HL-60 (cell line): Measurements from ENCODE around the gene COMMD9.

Experiments
- CTCF ChIP-seq: IDR thresholded peaks from one replicate; pipeline ENCODE4 v1.5.1; 2011; ENCODE audit warnings: low read length, control low read depth, inconsistent platforms; ENCODE audit not compliant: insufficient read depth
- GABPA ChIP-seq: IDR thresholded peaks from 2 replicates; pipeline ENCODE4 v1.6.1; 2012; ENCODE audit warnings: low read depth
- POLR2AphosphoS5 ChIP-seq: IDR thresholded peaks from 2 replicates; pipeline ENCODE4 v1.6.1; 2012; ENCODE audit warnings: low read depth

- TF ChIP-seq CTCF (no peak), GABPA (no peak), POLR2AphosphoS5 (no peak)
These were observed 44.2 kb upstream of the COMMD9 start for GRCh38 chr11:36333468-36333867.
